HepG2 (cell line): ENCODE data around the gene SRPRB. TPM values are rescaled to one million over a fixed set of nuclear protein-coding genes. Genes with fewer than 3 reads are reported as not detected.

Experiments
- ATAC-seq: fragments of 200-7000 bp; cut with Tn5 transposase; 3 replicates; pipeline ENCODE4 v1.9.1; 2020; ENCODE audit warnings: mild to moderate bottlenecking, moderate library complexity
- BruUV-seq: library from RNA; stranded (reverse); fragments of 400-500 nt; replicated peaks from 2 replicates; lab custom pipeline; 2021; lab: Mats Ljungman, UMichigan
- CTCF ChIA-PET: fragments of 300-600 bp; formaldehyde crosslinking; extraction: SDS; loops from one replicate; lab custom pipeline; 2021; ENCODE audit warnings: low total read pairs, inconsistent platforms, low intra/inter-chr PET ratio; lab: Yijun Ruan, JAX
- POLR2A ChIA-PET: fragments of 350-600 bp; sonication (Branson Sonifier 250); formaldehyde crosslinking; loops from one replicate; lab custom pipeline; 2020; ENCODE audit warnings: antibody characterized with exemption, inconsistent platforms; lab: Yijun Ruan, JAX
- DNase-seq: peaks from one replicate; pipeline ENCODE4 v3.0.0-alpha.2; 2015; ENCODE audit warnings: low spot score
- FAIRE-seq: peaks from 3 replicates; lab custom pipeline; 2011; peaks lifted over from hg19 to GRCh38; lab: Jason Lieb, UNC
- H2AFZ ChIP-seq: one replicate; pipeline ENCODE4 v1.6.1; 2011; ENCODE audit warnings: low read length, inconsistent platforms
- H3K27ac ChIP-seq: fragments of 300-600 bp; 3 replicates; pipeline ENCODE4 v1.8.0; 2011; ENCODE audit warnings: mixed run types, mild to moderate bottlenecking, mixed read lengths, low read length, inconsistent platforms; ENCODE audit not compliant: insufficient read depth; ENCODE audit errors: extremely low read length
- H3K27me3 ChIP-seq, 2 experiments: fragments of 200-600 bp in 1 of 2; 2 replicates in 1 of 2; 3 replicates in 1 of 2; pipeline versions ENCODE4 v1.6.0 to v1.8.0; 2011; ENCODE audit warnings: low read length in 2 of 2, mild to moderate bottlenecking in 2 of 2, moderate library complexity in 2 of 2, inconsistent platforms in 1 of 2; ENCODE audit not compliant: insufficient read depth in 2 of 2, control insufficient read depth in 1 of 2
- H3K36me3 ChIP-seq, 2 experiments: fragments of 200-600 bp in 1 of 2; replicated peaks in 1 of 2; 2 replicates in 1 of 2; 3 replicates in 1 of 2; pipeline versions ENCODE4 v1.5.1 to v1.8.0; 2011; ENCODE audit warnings: low read length in 2 of 2, inconsistent platforms in 1 of 2; ENCODE audit not compliant: insufficient read depth in 2 of 2, control insufficient read depth in 1 of 2
- H3K4me1 ChIP-seq: 2 replicates; pipeline ENCODE4 v1.5.1; 2012; ENCODE audit warnings: low read length, inconsistent platforms; ENCODE audit not compliant: insufficient read depth
- H3K4me2 ChIP-seq: 2 replicates; pipeline ENCODE4 v1.6.0; 2011; ENCODE audit warnings: low read depth, low read length, inconsistent platforms
- H3K4me3 ChIP-seq, 3 experiments: fragments of 200-600 bp in 1 of 3; sonication (generic), shearing (Covaris generic) in 1 of 3; replicated peaks in 1 of 3; 2 replicates each; pipeline ENCODE4 v1.5.1; 2011 to 2016; ENCODE audit warnings: low read length in 3 of 3, inconsistent platforms in 2 of 3, low read depth in 2 of 3, mild to moderate bottlenecking in 2 of 3, control low read depth in 1 of 3, mixed read lengths in 1 of 3; ENCODE audit not compliant: insufficient read depth in 1 of 3
- H3K79me2 ChIP-seq: one replicate; pipeline ENCODE4 v1.6.1; 2011; ENCODE audit warnings: low read length, inconsistent platforms; ENCODE audit not compliant: insufficient read depth
- H3K9ac ChIP-seq: 2 replicates; pipeline ENCODE4 v1.6.0; 2011; ENCODE audit warnings: mild to moderate bottlenecking, low read depth, low read length, inconsistent platforms; ENCODE audit not compliant: insufficient read depth
- H3K9me3 ChIP-seq: 2 replicates; pipeline ENCODE4 v1.5.1; 2012; ENCODE audit warnings: mild to moderate bottlenecking, low read length
- H4K20me1 ChIP-seq: 2 replicates; pipeline ENCODE4 v1.6.0; 2011; ENCODE audit warnings: inconsistent platforms, mild to moderate bottlenecking, low read length, moderate library complexity; ENCODE audit not compliant: insufficient read depth
- BRD4 ChIP-seq: sonication (generic); formaldehyde crosslinking; IDR thresholded peaks from 2 replicates; pipeline ENCODE4 v1.4.0; 2020; ENCODE audit warnings: missing genetic modification reagents
- ESRRA ChIP-seq: sonication (generic); formaldehyde crosslinking; IDR thresholded peaks from 2 replicates; pipeline ENCODE4 v1.5.1; 2020; ENCODE audit warnings: mild to moderate bottlenecking, low read depth, missing genetic modification reagents
- FOSL2 ChIP-seq: sonication (generic); formaldehyde crosslinking; IDR thresholded peaks from 2 replicates; pipeline ENCODE4 v1.4.0; 2020; ENCODE audit warnings: missing genetic modification reagents
- SKI ChIP-seq: fragments of 450-650 bp; IDR thresholded peaks from one replicate; pipeline ENCODE4 v1.6.1; 2018; ENCODE audit warnings: mild to moderate bottlenecking; ENCODE audit not compliant: partially characterized antibody
- ZFP82 ChIP-seq: sonication (generic); formaldehyde crosslinking; IDR thresholded peaks from 2 replicates; pipeline ENCODE4 v1.5.1; 2020; ENCODE audit warnings: mild to moderate bottlenecking, missing genetic modification reagents, borderline replicate concordance
- ZNF225 ChIP-seq: sonication (generic); formaldehyde crosslinking; IDR thresholded peaks from 2 replicates; pipeline ENCODE4 v1.4.0; 2020; ENCODE audit warnings: mild to moderate bottlenecking, missing genetic modification reagents
- ZNF235 ChIP-seq: sonication (generic); formaldehyde crosslinking; IDR thresholded peaks from 2 replicates; pipeline ENCODE4 v1.8.1; 2023; ENCODE audit warnings: mild to moderate bottlenecking, missing genetic modification reagents, borderline replicate concordance
- ZNF501 ChIP-seq: sonication (generic); formaldehyde crosslinking; IDR thresholded peaks from 2 replicates; pipeline ENCODE4 v1.5.1; 2020; ENCODE audit warnings: mild to moderate bottlenecking, moderate library complexity, missing genetic modification reagents
- ZNF564 ChIP-seq: sonication (generic); formaldehyde crosslinking; IDR thresholded peaks from 2 replicates; pipeline ENCODE4 v1.8.1; 2023; ENCODE audit warnings: mild to moderate bottlenecking, missing genetic modification reagents
- ZNF879 ChIP-seq: sonication (generic); formaldehyde crosslinking; IDR thresholded peaks from 2 replicates; pipeline ENCODE4 v1.8.1; 2023; ENCODE audit warnings: missing genetic modification reagents
- ZSCAN31 ChIP-seq: sonication (generic); formaldehyde crosslinking; IDR thresholded peaks from 2 replicates; pipeline ENCODE4 v1.5.0; 2020; ENCODE audit warnings: low read depth, mild to moderate bottlenecking, missing genetic modification reagents
- WGBS: methylation state at CpG from one replicate; pipeline ENCODE4 v1.1.6; 2017; ENCODE audit warnings: low lambda C conversion rate; 5-methylcytosine and 5-hydroxymethylcytosine counted together
- in situ Hi-C: cut with HindIII; loops from 2 replicates; pipeline ENCODE4 v1.10.0; 2017; ENCODE audit warnings: low pct_unique_long_range_greater_than_20kb; ENCODE audit not compliant: extremely low pct_ligation_motif_present
- intact Hi-C: fragments of 100-400 bp; cut with micrococcal nuclease; formaldehyde crosslinking; loops from one replicate; pipeline ENCODE4 v1.10.0; 2022; ENCODE audit not compliant: unreplicated experiment
- polyA plus RNA-seq, 8 experiments: library from polyadenylated mRNA; depleted of rRNA in 3 of 8; stranded (reverse) in 7 of 8; unstranded in 1 of 8; fragments of >200 nt; fragmentation: Illumina TruSeq in 4 of 8; extraction: Trizol in 4 of 8; gene quantifications; 2 replicates each; pipeline versions ENCODE4 v1.2.1 to v1.2.3, GENCODE V29; 2011 to 2016; ENCODE audit warnings: low read depth in 4 of 8, missing spikeins in 1 of 8, mixed read lengths in 1 of 8; ENCODE audit not compliant: insufficient read depth in 1 of 8
- total RNA-seq, 5 experiments: library from RNA; depleted of rRNA; stranded (reverse); fragments of >200 nt; fragmentation: Illumina TruSeq; extraction: Trizol; gene quantifications; 2 replicates each; pipeline ENCODE4 v1.2.3, GENCODE V29; 2016; ENCODE audit warnings: low read depth in 1 of 5
- TF ChIP-seq, protein P1 (sequence below): sonication (generic); formaldehyde crosslinking; IDR thresholded peaks from 2 replicates; pipeline ENCODE4 v1.9.0; 2021; ENCODE audit warnings: missing genetic modification reagents, mild to moderate bottlenecking, borderline replicate concordance
- TF ChIP-seq, protein P2 (sequence below): IDR thresholded peaks from 2 replicates; pipeline ENCODE4 v1.6.1; 2016; ENCODE audit warnings: mild to moderate bottlenecking, missing biosample characterization, missing genetic modification reagents
- TF ChIP-seq, protein P3 (sequence below): IDR thresholded peaks from 2 replicates; pipeline ENCODE4 v1.6.1; 2016; ENCODE audit warnings: low read depth, control low read depth
- TF ChIP-seq, protein P4 (sequence below): sonication (generic); formaldehyde crosslinking; conservative IDR thresholded peaks from 2 replicates; pipeline ENCODE4 v1.8.1; 2023; ENCODE audit warnings: missing genetic modification reagents
- TF ChIP-seq, protein P5 (sequence below): sonication (generic); formaldehyde crosslinking; IDR thresholded peaks from 2 replicates; pipeline ENCODE4 v1.4.0; 2020; ENCODE audit warnings: missing genetic modification reagents

Gene SRPRB
- total and polyA plus RNA-seq, 2 of the 13 experiments (the other 11 are each of a cell fraction or from before 2014, with no cell fraction given) = 41.0 to 111 TPM

DNA sequence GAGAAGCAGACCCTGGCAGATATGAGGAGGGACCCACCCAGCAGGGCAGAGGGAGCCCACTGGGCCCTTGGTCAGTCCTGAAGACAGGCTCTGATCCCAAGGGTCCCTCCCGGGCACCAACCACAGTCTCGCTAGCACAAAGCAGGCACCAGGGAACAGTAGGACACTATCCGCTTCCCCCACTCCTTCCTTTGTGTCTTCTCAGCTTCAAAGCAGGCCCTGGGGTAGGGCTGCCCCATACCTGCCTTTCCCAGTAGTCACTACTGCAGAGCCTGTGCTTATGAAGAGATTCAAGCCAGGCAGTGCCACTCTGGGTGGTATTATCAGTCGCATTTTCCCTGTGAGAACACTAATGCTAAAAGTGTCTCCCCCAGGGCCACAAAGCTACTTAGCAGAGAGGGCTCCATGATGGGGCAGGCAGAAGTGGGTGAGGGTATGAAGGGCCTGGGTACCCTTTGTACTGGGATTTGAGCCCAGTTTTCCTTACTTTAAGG is 32.7 kb downstream of the SRPRB start (continued):
- TF ChIP-seq, protein P1, sequence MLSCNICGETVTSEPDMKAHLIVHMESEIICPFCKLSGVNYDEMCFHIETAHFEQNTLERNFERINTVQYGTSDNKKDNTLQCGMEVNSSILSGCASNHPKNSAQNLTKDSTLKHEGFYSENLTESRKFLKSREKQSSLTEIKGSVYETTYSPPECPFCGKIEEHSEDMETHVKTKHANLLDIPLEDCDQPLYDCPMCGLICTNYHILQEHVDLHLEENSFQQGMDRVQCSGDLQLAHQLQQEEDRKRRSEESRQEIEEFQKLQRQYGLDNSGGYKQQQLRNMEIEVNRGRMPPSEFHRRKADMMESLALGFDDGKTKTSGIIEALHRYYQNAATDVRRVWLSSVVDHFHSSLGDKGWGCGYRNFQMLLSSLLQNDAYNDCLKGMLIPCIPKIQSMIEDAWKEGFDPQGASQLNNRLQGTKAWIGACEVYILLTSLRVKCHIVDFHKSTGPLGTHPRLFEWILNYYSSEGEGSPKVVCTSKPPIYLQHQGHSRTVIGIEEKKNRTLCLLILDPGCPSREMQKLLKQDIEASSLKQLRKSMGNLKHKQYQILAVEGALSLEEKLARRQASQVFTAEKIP (CRISPR knock-in tag) = no peak
- TF ChIP-seq, protein P2, sequence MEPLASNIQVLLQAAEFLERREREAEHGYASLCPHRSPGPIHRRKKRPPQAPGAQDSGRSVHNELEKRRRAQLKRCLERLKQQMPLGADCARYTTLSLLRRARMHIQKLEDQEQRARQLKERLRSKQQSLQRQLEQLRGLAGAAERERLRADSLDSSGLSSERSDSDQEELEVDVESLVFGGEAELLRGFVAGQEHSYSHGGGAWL (CRISPR knock-in tag) = no peak
- TF ChIP-seq ZFP82 (no peak), ZNF879 (CRISPR knock-in tag) (no peak), ZNF501 (no peak), ZSCAN31 (no peak)
- TF ChIP-seq, protein P3, sequence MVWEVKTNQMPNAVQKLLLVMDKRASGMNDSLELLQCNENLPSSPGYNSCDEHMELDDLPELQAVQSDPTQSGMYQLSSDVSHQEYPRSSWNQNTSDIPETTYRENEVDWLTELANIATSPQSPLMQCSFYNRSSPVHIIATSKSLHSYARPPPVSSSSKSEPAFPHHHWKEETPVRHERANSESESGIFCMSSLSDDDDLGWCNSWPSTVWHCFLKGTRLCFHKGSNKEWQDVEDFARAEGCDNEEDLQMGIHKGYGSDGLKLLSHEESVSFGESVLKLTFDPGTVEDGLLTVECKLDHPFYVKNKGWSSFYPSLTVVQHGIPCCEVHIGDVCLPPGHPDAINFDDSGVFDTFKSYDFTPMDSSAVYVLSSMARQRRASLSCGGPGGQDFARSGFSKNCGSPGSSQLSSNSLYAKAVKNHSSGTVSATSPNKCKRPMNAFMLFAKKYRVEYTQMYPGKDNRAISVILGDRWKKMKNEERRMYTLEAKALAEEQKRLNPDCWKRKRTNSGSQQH (CRISPR knock-in tag) = no peak

DNA sequence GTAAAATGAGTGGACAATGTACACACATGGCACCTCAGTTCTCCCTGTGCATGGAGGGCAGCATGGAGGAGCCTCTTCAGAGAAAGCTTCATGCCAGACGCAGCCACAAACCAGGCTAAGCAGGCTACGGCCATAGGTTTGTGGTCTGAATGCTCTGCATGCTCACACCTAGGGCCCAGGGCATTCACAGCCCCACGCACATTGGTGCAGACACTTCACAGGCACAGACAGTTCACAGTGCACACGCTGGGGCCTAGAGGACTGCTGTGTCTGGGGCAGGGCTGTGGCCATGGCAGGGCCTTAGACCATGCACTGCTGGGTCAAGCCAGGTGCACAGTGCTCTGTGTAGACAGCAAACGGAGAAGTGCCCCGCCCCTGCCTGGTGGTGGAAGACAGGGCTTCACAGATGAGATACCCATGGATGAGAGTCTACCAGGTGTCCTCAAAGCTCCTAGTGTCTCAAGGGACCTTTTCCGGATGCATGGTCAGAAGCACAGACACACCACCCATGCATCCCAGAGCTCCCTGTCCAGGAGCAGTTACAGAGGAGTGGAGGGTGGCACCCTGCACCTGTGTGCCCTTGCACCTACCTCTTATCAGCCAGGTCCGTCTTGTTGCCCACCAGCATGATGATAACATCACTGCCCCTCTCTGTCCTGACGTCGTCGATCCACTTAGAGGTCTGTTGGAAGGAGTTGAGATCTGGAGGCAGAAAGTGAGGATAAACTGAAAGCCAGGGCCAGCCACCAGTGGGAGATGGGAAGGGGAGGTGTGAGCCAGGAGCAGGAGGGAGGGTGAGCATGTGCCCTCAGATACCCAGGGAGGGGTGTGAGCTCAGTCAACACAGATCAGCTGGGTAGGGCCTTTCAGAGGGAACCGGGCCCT is 33.5 kb downstream of the SRPRB start:
- Histone ChIP-seq H3K9ac (no peak overlapping the region), H3K4me2 (no peak overlapping the region), H3K79me2 (no peaks in the 10 kb centered on the region), H3K4me1 (no peaks in the 10 kb centered on the region), H3K9me3 (no peaks in the 10 kb centered on the region), H3K36me3 (no peaks in the 10 kb centered on the region), H3K27ac (no peak overlapping the region), H3K4me3 (no peak overlapping the region), H3K27me3 (peaks cover 9 to 16% of the 10 kb centered on the region in 2 experiments; a peak in 3 of 5 replicates), H4K20me1 (no peaks in the 10 kb centered on the region), H2AFZ (no peak overlapping the region)
- ATAC-seq = peak; percentile 64
- ChIA-PET POLR2A (no interaction called here), CTCF (no interaction called here)
- intact Hi-C loops = no loop called here
- BruUV-seq = no TSS peak
- in situ Hi-C loops = no loop called here
- FAIRE-seq = no peak
- no peak for DNase-seq
- WGBS = 10% methylated on average over 2 of the region's 12 CpGs
- TF ChIP-seq ZNF225 (CRISPR knock-in tag) (no peak), ZNF564 (CRISPR knock-in tag) (no peak), ZNF235 (CRISPR knock-in tag) (no peak), BRD4 (CRISPR knock-in tag) (no peak), SKI (no peak), FOSL2 (CRISPR knock-in tag) (no peak), ESRRA (CRISPR knock-in tag) (no peak)
- TF ChIP-seq, protein P4, sequence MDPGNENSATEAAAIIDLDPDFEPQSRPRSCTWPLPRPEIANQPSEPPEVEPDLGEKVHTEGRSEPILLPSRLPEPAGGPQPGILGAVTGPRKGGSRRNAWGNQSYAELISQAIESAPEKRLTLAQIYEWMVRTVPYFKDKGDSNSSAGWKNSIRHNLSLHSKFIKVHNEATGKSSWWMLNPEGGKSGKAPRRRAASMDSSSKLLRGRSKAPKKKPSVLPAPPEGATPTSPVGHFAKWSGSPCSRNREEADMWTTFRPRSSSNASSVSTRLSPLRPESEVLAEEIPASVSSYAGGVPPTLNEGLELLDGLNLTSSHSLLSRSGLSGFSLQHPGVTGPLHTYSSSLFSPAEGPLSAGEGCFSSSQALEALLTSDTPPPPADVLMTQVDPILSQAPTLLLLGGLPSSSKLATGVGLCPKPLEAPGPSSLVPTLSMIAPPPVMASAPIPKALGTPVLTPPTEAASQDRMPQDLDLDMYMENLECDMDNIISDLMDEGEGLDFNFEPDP = no peak
- TF ChIP-seq, protein P5, sequence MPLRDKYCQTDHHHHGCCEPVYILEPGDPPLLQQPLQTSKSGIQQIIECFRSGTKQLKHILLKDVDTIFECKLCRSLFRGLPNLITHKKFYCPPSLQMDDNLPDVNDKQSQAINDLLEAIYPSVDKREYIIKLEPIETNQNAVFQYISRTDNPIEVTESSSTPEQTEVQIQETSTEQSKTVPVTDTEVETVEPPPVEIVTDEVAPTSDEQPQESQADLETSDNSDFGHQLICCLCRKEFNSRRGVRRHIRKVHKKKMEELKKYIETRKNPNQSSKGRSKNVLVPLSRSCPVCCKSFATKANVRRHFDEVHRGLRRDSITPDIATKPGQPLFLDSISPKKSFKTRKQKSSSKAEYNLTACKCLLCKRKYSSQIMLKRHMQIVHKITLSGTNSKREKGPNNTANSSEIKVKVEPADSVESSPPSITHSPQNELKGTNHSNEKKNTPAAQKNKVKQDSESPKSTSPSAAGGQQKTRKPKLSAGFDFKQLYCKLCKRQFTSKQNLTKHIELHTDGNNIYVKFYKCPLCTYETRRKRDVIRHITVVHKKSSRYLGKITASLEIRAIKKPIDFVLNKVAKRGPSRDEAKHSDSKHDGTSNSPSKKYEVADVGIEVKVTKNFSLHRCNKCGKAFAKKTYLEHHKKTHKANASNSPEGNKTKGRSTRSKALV (CRISPR knock-in tag) = no peak
